ENCODE measurements around the gene SLC10A4. TPM values are rescaled to one million over a fixed set of nuclear protein-coding genes. Genes with fewer than 3 reads are reported as not detected.

Gene SLC10A4
- total RNA-seq, 1 experiment from 2014 or later: 0.59 TPM

DNA sequence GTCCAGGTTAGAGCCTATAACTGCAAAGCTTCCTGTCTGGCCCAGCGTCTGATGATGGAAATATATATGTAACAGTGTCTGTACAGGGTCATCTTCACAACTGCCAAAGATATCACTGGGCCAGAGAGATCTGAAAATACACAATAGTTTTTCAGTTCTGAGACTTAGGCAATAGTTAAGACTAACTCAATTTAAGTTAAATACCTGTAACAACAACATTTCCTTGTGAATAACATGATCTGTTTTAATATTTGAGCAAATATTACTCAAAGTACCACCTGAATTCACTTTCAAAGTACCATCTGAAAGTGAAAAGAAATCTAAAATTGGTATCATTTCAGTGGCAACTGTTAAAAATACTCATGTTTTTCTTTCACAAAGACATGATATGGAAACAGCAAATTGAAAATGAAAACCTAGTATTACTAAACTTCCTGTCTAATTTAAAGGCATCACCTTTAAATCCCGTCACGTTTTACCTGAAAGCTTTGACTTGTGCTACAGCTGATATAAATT is 16.5 kb downstream of the SLC10A4 start:
- TF ChIP-seq, protein P1, sequence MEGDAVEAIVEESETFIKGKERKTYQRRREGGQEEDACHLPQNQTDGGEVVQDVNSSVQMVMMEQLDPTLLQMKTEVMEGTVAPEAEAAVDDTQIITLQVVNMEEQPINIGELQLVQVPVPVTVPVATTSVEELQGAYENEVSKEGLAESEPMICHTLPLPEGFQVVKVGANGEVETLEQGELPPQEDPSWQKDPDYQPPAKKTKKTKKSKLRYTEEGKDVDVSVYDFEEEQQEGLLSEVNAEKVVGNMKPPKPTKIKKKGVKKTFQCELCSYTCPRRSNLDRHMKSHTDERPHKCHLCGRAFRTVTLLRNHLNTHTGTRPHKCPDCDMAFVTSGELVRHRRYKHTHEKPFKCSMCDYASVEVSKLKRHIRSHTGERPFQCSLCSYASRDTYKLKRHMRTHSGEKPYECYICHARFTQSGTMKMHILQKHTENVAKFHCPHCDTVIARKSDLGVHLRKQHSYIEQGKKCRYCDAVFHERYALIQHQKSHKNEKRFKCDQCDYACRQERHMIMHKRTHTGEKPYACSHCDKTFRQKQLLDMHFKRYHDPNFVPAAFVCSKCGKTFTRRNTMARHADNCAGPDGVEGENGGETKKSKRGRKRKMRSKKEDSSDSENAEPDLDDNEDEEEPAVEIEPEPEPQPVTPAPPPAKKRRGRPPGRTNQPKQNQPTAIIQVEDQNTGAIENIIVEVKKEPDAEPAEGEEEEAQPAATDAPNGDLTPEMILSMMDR (IDR thresholded peaks at IDR 0.05; ENCODE audit: unreplicated experiment): no peak

DNA sequence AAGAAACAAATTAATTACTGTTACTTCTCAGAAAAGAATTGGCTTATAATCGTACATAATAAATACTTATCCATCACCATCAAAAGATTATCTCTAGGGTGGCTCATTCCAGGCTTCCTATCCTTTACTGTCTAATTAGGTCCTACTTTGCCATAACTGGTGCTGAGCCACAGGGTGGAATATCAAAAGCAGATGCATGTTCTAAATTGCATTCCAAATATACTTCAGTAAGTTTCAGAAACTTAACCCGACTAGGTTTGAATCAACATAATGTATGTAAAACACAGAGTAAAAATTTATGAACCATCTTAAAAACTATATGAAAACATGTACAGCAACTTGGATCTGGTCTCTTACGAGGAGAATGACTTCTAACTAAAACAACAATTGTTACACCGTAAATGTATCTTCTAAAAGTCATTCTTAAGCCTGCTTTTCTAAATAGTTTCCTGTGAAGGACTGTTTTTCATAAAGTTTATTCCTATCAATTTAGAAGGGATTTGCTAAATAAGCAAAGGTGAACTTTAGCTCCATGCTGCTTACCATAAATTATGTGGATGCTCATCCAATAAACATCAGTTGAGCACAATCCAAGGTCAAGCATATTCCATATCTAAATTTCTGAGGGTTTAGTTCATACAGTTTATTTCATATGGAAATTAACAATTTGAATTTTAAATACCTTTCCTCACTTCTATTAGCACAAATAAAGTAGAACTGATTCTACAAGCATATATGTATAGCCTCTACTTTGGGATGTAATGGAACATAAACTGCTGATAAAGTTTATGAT is 20.3 kb downstream of the SLC10A4 start:
- Mint-ChIP-seq H3K36me3 (ENCODE audit: insufficient read depth, unreplicated experiment) (no peaks in the 10 kb centered on the region), H3K27ac (ENCODE audit: unreplicated experiment) (no peak overlapping the region), H3K9me3 (ENCODE audit: low read depth, unreplicated experiment) (no peaks in the 10 kb centered on the region), H3K4me3 (ENCODE audit: low read depth, unreplicated experiment) (no peak overlapping the region), H3K4me1 (ENCODE audit: low read depth, unreplicated experiment) (no peaks in the 10 kb centered on the region), H3K27me3 (ENCODE audit: unreplicated experiment) (no peaks in the 10 kb centered on the region)
- TF ChIP-seq, protein P1 (IDR thresholded peaks at IDR 0.05; ENCODE audit: unreplicated experiment): no peak
- CTCF ChIA-PET: no interaction called here
- DNase-seq: no peak
- BruUV-seq (replicated peaks): no TSS peak
- intact Hi-C loops (cut with micrococcal nuclease; ENCODE audit: unreplicated experiment): loop anchor here (2.0 kb wide), 1 partner anchor 41 kb away; no protein-coding TSS in a partner anchor

More for the DNA sequence above, 16.5 kb downstream of the SLC10A4 start:
- Mint-ChIP-seq H3K9me3 (ENCODE audit: low read depth, unreplicated experiment) (no peaks in the 10 kb centered on the region), H3K4me1 (ENCODE audit: low read depth, unreplicated experiment) (no peaks in the 10 kb centered on the region), H3K27me3 (ENCODE audit: unreplicated experiment) (no peaks in the 10 kb centered on the region), H3K27ac (ENCODE audit: unreplicated experiment) (no peak overlapping the region), H3K36me3 (ENCODE audit: insufficient read depth, unreplicated experiment) (no peaks in the 10 kb centered on the region), H3K4me3 (ENCODE audit: low read depth, unreplicated experiment) (no peak overlapping the region)
- no peak for DNase-seq
- intact Hi-C loops (cut with micrococcal nuclease; ENCODE audit: unreplicated experiment): no loop called here
- CTCF ChIA-PET: no interaction called here
- no TSS peak for BruUV-seq (replicated peaks)

DNA sequence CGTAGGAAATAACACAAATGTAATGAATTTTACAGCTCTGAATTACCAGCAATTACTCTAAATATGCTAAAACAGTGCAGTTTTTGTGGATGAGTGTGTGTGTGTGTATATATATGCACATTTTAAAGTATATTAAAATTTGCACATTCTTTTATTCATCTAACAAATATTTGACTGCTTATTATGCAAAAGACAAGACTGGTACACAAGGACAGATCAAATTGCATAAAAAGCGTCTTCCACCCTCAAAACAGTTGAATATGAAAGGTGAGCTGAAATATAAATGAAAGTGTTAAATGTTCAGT is 20.8 kb downstream of the SLC10A4 start:
- TF ChIP-seq, protein P1 (IDR thresholded peaks at IDR 0.05; ENCODE audit: unreplicated experiment): no peak
- H3K27me3 Mint-ChIP-seq (ENCODE audit: unreplicated experiment): no peaks in the 10 kb centered on the region
- no peaks in the 10 kb centered on the region for H3K4me1 Mint-ChIP-seq (ENCODE audit: low read depth, unreplicated experiment)
- no peak for DNase-seq
- no peaks in the 10 kb centered on the region for H3K36me3 Mint-ChIP-seq (ENCODE audit: insufficient read depth, unreplicated experiment)
- intact Hi-C loops (cut with micrococcal nuclease; ENCODE audit: unreplicated experiment): no loop called here
- no TSS peak for BruUV-seq (replicated peaks)
- no peak overlapping the region for H3K4me3 Mint-ChIP-seq (ENCODE audit: low read depth, unreplicated experiment)
- CTCF ChIA-PET: no interaction called here
- no peak overlapping the region for H3K27ac Mint-ChIP-seq (ENCODE audit: unreplicated experiment)
- H3K9me3 Mint-ChIP-seq (ENCODE audit: low read depth, unreplicated experiment): no peaks in the 10 kb centered on the region

DNA sequence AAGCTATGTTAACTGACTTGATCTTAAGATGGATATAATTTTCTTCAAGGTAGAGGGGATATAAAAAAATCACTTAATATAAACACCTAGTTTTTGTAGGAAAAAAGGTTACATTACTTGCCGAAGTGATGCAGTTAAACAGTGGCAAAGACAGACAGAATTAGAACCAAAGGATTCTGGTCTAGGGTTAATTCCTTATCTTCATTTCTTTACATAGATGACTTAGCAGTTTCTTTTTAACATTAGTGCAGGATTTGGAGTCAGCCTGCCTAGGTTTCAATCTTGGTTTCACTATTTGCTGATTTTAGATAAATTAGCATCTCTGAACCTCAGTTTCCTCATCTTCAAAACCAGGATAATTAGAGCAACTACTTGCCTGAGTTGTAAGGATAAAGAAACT is 21.2 kb downstream of the SLC10A4 start:
- TF ChIP-seq, protein P1 (IDR thresholded peaks at IDR 0.05; ENCODE audit: unreplicated experiment): no peak
- no peak for DNase-seq
- Mint-ChIP-seq H3K27me3 (ENCODE audit: unreplicated experiment) (no peaks in the 10 kb centered on the region), H3K27ac (ENCODE audit: unreplicated experiment) (no peak overlapping the region), H3K36me3 (ENCODE audit: insufficient read depth, unreplicated experiment) (no peaks in the 10 kb centered on the region), H3K4me3 (ENCODE audit: low read depth, unreplicated experiment) (no peak overlapping the region), H3K4me1 (ENCODE audit: low read depth, unreplicated experiment) (no peaks in the 10 kb centered on the region), H3K9me3 (ENCODE audit: low read depth, unreplicated experiment) (no peaks in the 10 kb centered on the region)
- CTCF ChIA-PET: no interaction called here
- intact Hi-C loops (cut with micrococcal nuclease; ENCODE audit: unreplicated experiment): no loop called here
- no TSS peak for BruUV-seq (replicated peaks)

Data from Calu3 (cell line).